Choroid plexus epithelial cell (primary cell): Measurements from ENCODE around the gene ENO1.

ENCODE experiments used
- DNase-seq: peaks from one replicate; pipeline ENCODE4 v3.0.0-alpha.2; 2010; ENCODE audit warnings: low read depth
- H3K4me3 ChIP-seq: 2 replicates; pipeline ENCODE4 v1.5.1; 2011; ENCODE audit warnings: low read depth, mild to moderate bottlenecking, control low read depth, low read length, moderate library complexity
- CTCF ChIP-seq: conservative IDR thresholded peaks from 2 replicates; pipeline ENCODE4 v1.5.1; 2011; ENCODE audit warnings: low read depth, mild to moderate bottlenecking, control low read depth, inconsistent platforms, low read length, moderate library complexity

ENO1 gene

GRCh38 chr1:8914466-8914865 lies 36.0 kb upstream of the ENO1 start:
- no peak overlapping the region for H3K4me3 ChIP-seq
- no peak for TF ChIP-seq CTCF
- DNase-seq, result no peak

GRCh38 chr1:8913457-8913856 lies 35.0 kb upstream of the ENO1 start:
- H3K4me3 ChIP-seq, result no peak overlapping the region
- DNase-seq, result no peak
- no peak for TF ChIP-seq CTCF

- DNase-seq, result peak; percentile 39
Measured at GRCh38 chr1:8911416-8912309, 33.2 kb upstream of the ENO1 start.

GRCh38 chr1:8910914-8911313 lies 32.4 kb upstream of the ENO1 start:
- no peak overlapping the region for H3K4me3 ChIP-seq
- peak; percentile 55 for DNase-seq
- no peak for TF ChIP-seq CTCF

More at GRCh38 chr1:8911416-8912309, 33.2 kb upstream of the ENO1 start:
- TF ChIP-seq CTCF, result no peak
- H3K4me3 ChIP-seq, result no peak overlapping the region

- DNase-seq, result no peak
- TF ChIP-seq CTCF, result peak; percentile 5
- H3K4me3 ChIP-seq, result no peak overlapping the region
Measured at GRCh38 chr1:8910331-8910730, 31.8 kb upstream of the ENO1 start.

- peak; percentile 43 for DNase-seq
- H3K4me3 ChIP-seq, result no peak overlapping the region
- TF ChIP-seq CTCF, result no peak
Measured at GRCh38 chr1:8908388-8909151, 30.1 kb upstream of the ENO1 start.
